RKO (cell line): Measurements from ENCODE around the gene RAB39B.
"Not testable (repeated sequence)": the region's sequence is repeated elsewhere in the genome, so short reads cannot be mapped to it uniquely, and the experiment has no call there.

Experiments
- DNase-seq: peaks from one replicate; pipeline ENCODE4 v3.0.0-alpha.2; 2016; ENCODE audit warnings: low spot score

Gene RAB39B, protein sequence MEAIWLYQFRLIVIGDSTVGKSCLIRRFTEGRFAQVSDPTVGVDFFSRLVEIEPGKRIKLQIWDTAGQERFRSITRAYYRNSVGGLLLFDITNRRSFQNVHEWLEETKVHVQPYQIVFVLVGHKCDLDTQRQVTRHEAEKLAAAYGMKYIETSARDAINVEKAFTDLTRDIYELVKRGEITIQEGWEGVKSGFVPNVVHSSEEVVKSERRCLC

DNA sequence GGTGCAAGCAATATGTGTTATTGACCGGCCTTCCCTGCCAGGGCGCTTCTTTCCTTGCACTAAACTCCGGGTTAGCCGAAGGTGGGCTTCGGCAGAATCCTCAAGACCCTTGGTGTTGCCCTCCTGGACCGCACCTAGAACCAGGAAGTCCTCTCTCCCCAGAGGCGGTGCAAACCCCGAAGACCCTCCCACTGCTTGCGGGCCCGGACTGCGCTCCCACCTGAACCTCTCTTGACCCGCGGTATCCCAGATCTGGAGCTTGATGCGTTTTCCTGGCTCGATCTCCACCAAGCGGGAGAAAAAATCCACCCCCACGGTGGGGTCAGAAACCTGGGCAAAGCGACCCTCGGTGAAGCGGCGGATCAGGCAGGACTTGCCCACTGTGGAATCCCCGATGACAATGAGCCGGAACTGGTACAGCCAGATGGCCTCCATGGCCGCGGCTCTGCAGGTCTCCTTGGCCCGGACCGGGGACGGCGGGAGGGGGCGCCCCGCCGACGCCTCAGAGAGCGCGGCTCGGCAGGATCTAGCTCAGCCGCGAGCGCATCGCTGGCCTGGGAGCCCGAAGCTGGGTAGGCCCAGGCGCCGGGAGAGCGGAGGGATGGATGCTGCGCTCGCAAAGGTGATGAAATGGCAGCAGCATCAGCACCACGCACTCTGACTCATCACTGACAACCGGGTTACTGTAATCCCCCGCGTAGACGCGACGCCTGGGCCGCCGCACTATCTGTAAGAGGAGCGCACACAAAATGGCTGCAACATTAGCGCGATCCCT, at the start of gene RAB39B:
Gene RAB39B (minus strand): TSS at position 638 of the 775 bp plus-strand sequence. CDS start 203 bp downstream, at position 435.
- no peak for DNase-seq

GRCh38 chrX:155313766-155314165, 49.5 kb upstream of the RAB39B start:
- no peak for DNase-seq

GRCh38 chrX:155293771-155294170, 29.5 kb upstream of the RAB39B start:
- DNase-seq, result no peak

GRCh38 chrX:155279873-155280272, 15.6 kb upstream of the RAB39B start:
- DNase-seq, result no peak

DNA sequence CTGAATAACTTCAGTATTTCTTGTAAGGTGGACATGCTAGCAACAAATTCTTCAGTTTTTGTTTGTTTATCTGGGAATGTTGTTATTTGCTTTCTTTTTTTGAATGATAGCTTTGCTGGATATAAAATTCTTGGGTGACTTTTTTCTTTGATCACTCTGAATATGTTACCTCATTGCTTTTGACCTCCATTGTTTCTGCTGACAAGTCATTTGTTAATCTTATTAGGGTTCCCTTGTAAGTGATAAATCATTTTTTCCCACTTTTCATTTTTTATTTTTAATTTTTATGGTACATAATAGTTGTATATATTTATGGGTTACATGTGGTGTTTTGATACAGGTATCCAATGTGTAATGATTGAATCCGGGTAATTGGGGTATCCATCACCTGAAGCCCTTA, 6.7 kb upstream of the RAB39B start:
- DNase-seq, result no peak

DNA sequence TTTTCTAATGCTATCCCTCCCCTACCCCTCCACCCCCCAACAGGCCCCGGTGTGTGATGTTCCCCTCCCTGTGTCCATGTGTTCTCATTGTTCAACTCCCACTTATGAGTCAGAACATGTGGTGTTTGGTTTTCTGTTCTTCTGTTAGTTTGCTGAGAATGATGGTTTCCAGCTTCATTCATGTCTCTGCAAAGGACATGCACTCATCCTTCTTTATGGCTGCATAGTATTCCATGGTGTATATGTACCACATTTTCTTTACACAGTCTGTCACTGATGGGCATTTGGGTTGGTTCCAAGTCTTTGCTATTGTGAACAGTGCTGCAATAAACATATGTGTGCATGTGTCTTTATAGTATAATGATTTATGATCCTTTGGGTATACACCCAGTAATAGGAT, 3.7 kb upstream of the RAB39B start:
- not testable (repeated sequence) for DNase-seq

DNA sequence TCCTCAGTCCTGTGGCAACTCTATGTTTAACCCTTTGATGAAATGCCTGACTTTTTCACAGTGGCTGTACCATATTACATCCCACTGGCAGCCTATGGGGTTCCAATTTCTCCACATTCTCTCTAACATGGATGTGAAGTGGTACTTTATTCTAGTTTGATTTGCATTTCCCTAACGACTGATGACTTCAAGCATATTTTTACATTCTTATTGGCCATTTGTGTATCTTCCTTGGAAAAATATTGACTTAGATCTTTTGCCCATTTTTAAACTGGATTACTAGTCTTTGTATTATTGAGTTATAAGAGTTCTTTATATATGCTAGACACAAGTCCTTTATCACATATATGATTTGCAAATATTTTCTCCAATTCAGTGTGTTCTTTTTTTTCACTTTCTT, 2.1 kb upstream of the RAB39B start:
- no peak for DNase-seq

- no peak for DNase-seq
These were observed 1.1 kb downstream of the RAB39B start for GRCh38 chrX:155262970-155263754.

DNA sequence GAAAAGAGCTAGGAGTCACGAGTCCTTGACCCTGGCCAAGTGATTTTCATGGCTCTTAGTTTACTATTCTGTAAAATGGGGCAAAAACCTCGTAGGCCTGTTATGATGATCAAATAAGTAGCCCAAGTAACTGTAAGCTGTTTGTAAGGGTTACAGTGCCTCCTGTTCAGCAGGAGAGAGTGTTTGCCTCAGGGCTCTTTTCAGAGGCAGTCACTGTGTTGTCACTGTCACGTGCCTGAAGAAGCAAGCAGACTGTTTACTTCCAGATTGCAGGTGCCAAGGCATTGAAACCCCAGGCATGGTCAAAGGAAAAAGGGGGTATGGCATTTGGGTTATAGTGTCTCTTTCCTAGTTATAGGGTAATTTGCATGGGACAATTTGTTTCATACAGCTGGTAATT, 4.5 kb downstream of the RAB39B start:
- no peak for DNase-seq

- no peak for DNase-seq
These were observed 12.9 kb downstream of the RAB39B start for GRCh38 chrX:155251391-155251790.

DNA sequence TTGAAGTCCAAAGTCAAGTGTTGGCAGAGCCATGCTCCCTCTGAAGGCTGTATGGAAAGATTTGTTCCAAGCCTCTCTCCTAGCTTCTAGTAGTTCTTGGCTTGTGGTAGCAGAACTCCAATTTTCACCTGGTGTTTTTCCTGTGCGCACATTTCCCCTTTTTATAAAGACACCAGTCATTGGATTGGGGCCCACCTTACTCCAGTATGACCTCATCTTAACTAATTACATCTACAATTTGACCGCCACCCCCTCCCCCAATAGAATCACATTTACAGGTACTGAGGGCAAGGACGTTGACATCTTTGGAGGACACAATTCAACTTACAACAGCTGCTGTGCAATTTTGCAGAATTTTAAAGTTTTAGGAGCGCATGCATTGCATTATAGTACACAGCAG, 16.8 kb downstream of the RAB39B start:
- no peak for DNase-seq

DNA sequence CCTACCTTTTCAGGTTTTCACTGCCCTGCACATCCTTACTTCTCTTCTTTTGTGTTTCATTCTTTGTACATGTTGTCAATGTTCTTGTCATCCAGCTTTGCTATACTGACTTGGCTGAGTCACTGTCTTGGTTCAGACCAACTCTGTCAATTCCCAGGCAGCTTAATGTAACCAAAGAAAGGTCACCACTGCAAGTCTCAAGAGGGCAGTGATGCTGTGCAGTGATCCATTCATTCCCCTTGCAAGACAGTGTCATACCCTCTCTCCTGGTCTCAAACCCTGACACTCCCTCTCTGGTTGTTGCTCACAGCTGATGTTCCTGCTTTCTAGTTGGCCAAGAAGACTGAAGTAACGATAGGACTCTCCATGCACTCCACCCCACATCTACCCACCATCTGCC, 17.5 kb downstream of the RAB39B start:
- DNase-seq, result no peak

DNA sequence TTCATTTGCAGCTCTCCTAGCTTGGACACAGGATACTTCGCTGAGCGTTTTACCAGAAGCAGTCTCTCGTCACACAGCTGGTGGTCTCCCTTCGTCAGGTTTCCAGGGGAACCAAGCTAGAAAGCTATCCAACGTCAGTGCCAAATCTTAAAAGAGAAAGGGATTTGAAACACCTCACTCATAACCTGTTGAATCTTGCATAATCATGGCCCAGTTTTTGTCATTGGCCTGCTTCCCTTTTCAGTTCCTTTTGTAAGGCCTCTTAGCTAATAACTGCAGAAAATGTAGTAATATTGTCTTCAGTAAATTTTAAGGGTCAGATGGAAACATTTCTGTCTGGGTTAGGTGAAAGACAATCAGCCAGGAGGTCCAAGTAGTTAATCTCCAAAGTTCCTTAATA, 22.0 kb downstream of the RAB39B start:
- no peak for DNase-seq

- no peak for DNase-seq
These were observed 26.6 kb downstream of the RAB39B start for GRCh38 chrX:155237719-155238118.

DNA sequence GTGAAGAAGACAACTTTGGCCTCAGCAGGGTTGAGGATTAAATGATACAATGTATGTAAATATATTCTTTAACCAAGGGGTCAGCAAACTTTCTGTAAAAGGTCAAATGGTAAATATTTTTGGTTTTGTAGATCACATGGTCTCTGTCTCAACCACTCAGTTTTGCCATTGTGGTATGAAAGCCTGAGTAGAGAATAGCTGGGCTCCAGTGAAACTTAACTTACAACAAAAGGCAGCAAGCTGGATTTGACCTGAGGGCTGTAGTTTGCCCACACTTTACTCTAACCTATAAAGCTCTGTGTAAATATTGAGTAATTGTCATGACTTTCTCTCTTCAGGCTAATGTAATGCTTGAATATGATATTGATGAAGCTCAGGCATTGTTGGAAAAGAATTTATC, 28.4 kb downstream of the RAB39B start:
- no peak for DNase-seq

- no peak for DNase-seq
These were observed 33.1 kb downstream of the RAB39B start for GRCh38 chrX:155231163-155231562.

GRCh38 chrX:155225774-155226173, 38.5 kb downstream of the RAB39B start:
- no peak for DNase-seq

- not testable (repeated sequence) for DNase-seq
These were observed 40.5 kb downstream of the RAB39B start for GRCh38 chrX:155223746-155224145.

- DNase-seq, result no peak
These were observed 42.9 kb downstream of the RAB39B start for GRCh38 chrX:155221351-155221750.

DNA sequence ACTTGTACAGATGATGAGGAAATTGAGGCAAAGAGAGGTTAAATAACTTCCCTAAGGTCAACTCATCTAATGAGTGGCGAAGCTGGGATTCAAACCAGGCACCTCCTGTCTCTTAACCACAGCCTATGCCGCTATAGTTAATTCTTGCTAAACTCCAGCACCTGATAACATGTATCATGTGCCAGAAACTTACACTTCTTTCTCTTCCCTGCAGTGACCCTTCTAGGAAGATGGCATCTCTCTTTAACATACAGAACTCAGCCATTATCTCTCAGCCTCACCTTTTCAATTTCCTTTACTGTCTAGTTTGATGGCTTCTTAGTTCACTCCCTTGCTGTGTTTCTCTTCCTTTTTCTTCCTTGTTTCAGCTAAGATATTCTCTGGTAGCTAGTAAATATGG, 45.5 kb downstream of the RAB39B start:
- DNase-seq, result no peak

DNA sequence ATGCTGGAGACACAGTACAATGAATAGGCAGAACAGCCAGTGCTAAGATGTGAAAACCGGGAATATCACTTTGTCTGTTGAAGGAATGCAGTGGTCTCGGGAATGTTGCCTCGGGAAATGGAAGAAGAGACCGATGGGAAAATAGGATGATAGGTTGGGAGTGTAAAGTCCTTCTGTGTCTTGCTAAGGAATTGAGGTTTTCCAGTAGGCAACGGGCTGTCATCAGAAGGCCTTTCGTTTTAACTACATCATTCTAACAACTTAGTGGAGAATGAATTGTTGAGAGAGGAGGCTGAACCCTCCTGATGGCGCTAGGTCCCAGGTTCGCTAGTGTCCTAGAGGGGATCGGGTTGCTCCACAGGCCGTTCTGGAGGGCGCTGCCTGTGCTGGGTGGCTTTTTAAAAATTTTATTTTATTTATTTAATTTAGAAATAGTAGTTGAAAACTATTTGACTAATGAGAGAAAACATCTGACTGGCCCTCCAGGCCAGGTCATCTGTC, 47.3 kb downstream of the RAB39B start:
- peak; percentile 37 for DNase-seq

DNA sequence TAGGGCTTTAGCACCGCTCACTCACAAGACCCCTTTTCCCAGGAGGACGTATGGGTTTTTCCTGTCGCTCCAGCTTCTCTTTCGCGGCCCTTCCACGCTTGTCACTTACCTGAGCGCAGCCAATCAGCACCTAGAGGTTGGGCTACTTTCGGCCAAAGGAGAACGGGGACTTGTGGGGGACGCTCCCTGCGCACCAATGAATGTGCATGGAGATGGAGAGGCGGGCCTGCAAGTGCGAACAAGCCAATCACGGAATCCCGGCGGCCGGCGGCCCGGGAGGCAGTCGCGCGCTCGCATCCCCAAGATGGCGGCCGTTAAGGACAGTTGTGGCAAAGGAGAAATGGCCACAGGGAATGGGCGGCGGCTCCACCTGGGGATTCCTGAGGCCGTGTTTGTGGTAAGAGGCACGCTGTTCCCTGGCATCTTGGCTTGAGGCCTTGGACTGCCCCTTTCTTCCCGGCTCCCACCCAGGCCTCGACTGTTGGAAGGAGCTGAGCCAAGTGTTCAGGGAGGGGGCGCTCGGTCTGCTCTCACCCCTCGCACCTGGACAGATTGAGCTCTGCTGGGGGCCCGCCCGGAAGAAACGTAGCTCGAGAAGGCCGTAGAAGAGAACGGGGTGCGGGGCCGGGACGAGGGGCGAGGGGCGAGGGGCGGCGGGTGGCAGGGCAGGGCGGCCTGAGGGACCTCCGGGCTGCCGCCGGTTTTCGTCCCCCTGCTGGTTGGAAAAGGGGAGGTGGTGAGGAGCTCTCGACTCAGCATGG, 47.9 kb downstream of the RAB39B start, which contains the start of gene VBP1:
Gene VBP1 (plus strand): TSS at position 282 of the 761 bp plus-strand sequence. CDS start 23 bp downstream, at position 305.
- peak; percentile 94 for DNase-seq
